Liver (tissue), 9 donors: ENCODE measurements around the gene HNF4A. TPM values are rescaled to one million over a fixed set of nuclear protein-coding genes. Genes with fewer than 3 reads are reported as not detected.

Experiments
- DNase-seq: peaks from one replicate; pipeline ENCODE4 v3.0.0-alpha.2; 2017; ENCODE audit warnings: low spot score
- H3K27ac ChIP-seq, 2 donors: one replicate each; pipeline ENCODE4 v1.7.0; 2013; ENCODE audit warnings: inconsistent platforms in 2 of 2, low read length in 2 of 2, control low read depth in 1 of 2, low read depth in 1 of 2, mild to moderate bottlenecking in 1 of 2
- H3K27me3 ChIP-seq, 4 donors: one replicate each; pipeline versions ENCODE4 v1.6.1 to v1.7.0; 2013; ENCODE audit warnings: low read length in 3 of 4, inconsistent platforms in 1 of 4, mild to moderate bottlenecking in 1 of 4, moderate library complexity in 1 of 4; ENCODE audit not compliant: control insufficient read depth in 4 of 4, insufficient read depth in 4 of 4
- H3K36me3 ChIP-seq, 4 donors: one replicate each; pipeline versions ENCODE4 v1.6.1 to v1.7.0; 2013; ENCODE audit warnings: low read length in 3 of 4, mild to moderate bottlenecking in 3 of 4, low read depth in 1 of 4, moderate library complexity in 1 of 4; ENCODE audit not compliant: control insufficient read depth in 4 of 4, insufficient read depth in 3 of 4
- H3K4me1 ChIP-seq, 4 donors: one replicate each; pipeline versions ENCODE4 v1.6.1 to v1.7.0; 2013; ENCODE audit warnings: low read length in 3 of 4, mild to moderate bottlenecking in 3 of 4, moderate library complexity in 1 of 4; ENCODE audit not compliant: control insufficient read depth in 4 of 4, insufficient read depth in 4 of 4
- H3K4me3 ChIP-seq, 3 donors: one replicate each; pipeline versions ENCODE4 v1.6.1 to v1.7.0; 2013; ENCODE audit warnings: low read length in 3 of 3, control low read depth in 1 of 3, low read depth in 1 of 3, mild to moderate bottlenecking in 1 of 3
- H3K9ac ChIP-seq, 2 donors: one replicate each; pipeline ENCODE4 v1.7.0; 2013; ENCODE audit warnings: low read length in 2 of 2, mild to moderate bottlenecking in 2 of 2, moderate library complexity in 2 of 2, control low read depth in 1 of 2, low read depth in 1 of 2
- H3K9me3 ChIP-seq, 4 donors: one replicate each; pipeline versions ENCODE4 v1.6.1 to v1.7.0; 2013; ENCODE audit warnings: low read length in 3 of 4; ENCODE audit not compliant: control insufficient read depth in 4 of 4
- EGR1 ChIP-seq, 2 donors: IDR thresholded peaks; 2 replicates each; pipeline ENCODE4 v1.6.1; 2016 to 2018; ENCODE audit warnings: antibody characterized with exemption in 2 of 2, low read depth in 2 of 2
- FOXA1 ChIP-seq: IDR thresholded peaks from 2 replicates; pipeline ENCODE4 v1.6.1; 2016; ENCODE audit warnings: antibody characterized with exemption
- FOXA2 ChIP-seq: IDR thresholded peaks from 2 replicates; pipeline ENCODE4 v1.6.1; 2016; ENCODE audit warnings: antibody characterized with exemption
- GABPA ChIP-seq, 2 donors: IDR thresholded peaks in 1 of 2; conservative IDR thresholded peaks in 1 of 2; 2 replicates each; pipeline ENCODE4 v1.6.1; 2016; ENCODE audit warnings: antibody characterized with exemption in 2 of 2, mild to moderate bottlenecking in 1 of 2, moderate library complexity in 1 of 2
- HNF4A ChIP-seq, 2 donors: conservative IDR thresholded peaks; 2 replicates each; pipeline ENCODE4 v1.6.1; 2016; ENCODE audit warnings: antibody characterized with exemption in 2 of 2, mild to moderate bottlenecking in 2 of 2
- HNF4G ChIP-seq: IDR thresholded peaks from 2 replicates; pipeline ENCODE4 v1.6.1; 2016; ENCODE audit warnings: antibody characterized with exemption
- JUND ChIP-seq, 2 donors: IDR thresholded peaks; 2 replicates each; pipeline ENCODE4 v1.6.1; 2016; ENCODE audit warnings: antibody characterized with exemption in 2 of 2
- NR2F2 ChIP-seq: IDR thresholded peaks from 2 replicates; pipeline ENCODE4 v1.6.1; 2016; ENCODE audit warnings: antibody characterized with exemption
- RAD21 ChIP-seq, 2 donors: IDR thresholded peaks; 2 replicates each; pipeline ENCODE4 v1.6.1; 2016; ENCODE audit warnings: antibody characterized with exemption in 2 of 2, mild to moderate bottlenecking in 2 of 2
- RXRA ChIP-seq, 2 donors: IDR thresholded peaks; 2 replicates each; pipeline ENCODE4 v1.6.1; 2017 to 2018; ENCODE audit warnings: antibody characterized with exemption in 2 of 2, mild to moderate bottlenecking in 1 of 2
- SP1 ChIP-seq: IDR thresholded peaks from 2 replicates; pipeline ENCODE4 v1.6.1; 2018; ENCODE audit warnings: antibody characterized with exemption, mild to moderate bottlenecking
- TAF1 ChIP-seq: conservative IDR thresholded peaks from 2 replicates; pipeline ENCODE4 v1.6.1; 2016; ENCODE audit warnings: antibody characterized with exemption, mild to moderate bottlenecking
- YY1 ChIP-seq: IDR thresholded peaks from 2 replicates; pipeline ENCODE4 v1.6.1; 2016; ENCODE audit warnings: antibody characterized with exemption, mild to moderate bottlenecking
- WGBS: extraction: QIAGEN DNeasy Blood & Tissue Kit; methylation state at CpG from one replicate; pipeline ENCODE4 v1.1.7; 2013; 5-methylcytosine and 5-hydroxymethylcytosine counted together
- polyA plus RNA-seq, 2 donors: library from polyadenylated mRNA; stranded (reverse) in 1 of 2; unstranded in 1 of 2; fragments of 200-250 nt in 1 of 2; fragments of >200 nt in 1 of 2; fragmentation: Nextera tagmentation in 1 of 2; extraction: Ambion mirVana in 1 of 2; gene quantifications; one replicate each; pipeline versions ENCODE4 v1.2.1 to v1.2.3, GENCODE V29; 2013 to 2015
- total RNA-seq, 2 donors: library from RNA; depleted of rRNA; stranded (reverse); fragments of >200 nt; gene quantifications; one replicate each; pipeline ENCODE4 v1.2.3, GENCODE V29; 2014
- TF ChIP-seq, protein P1 (sequence below): IDR thresholded peaks from 2 replicates; pipeline ENCODE4 v1.6.1; 2016; ENCODE audit warnings: antibody characterized with exemption
- TF ChIP-seq, protein P2 (sequence below): IDR thresholded peaks from 2 replicates; pipeline ENCODE4 v1.6.1; 2016; ENCODE audit warnings: antibody characterized with exemption
- TF ChIP-seq, protein P3 (sequence below): fragments of 150-350 bp; IDR thresholded peaks from 2 replicates; pipeline ENCODE4 v1.5.1; 2017; ENCODE audit warnings: improper control_type of control experiment, low read depth, low read length; ENCODE audit not compliant: missing input control
- TF ChIP-seq, protein P4 (sequence below): IDR thresholded peaks from 2 replicates; pipeline ENCODE4 v1.6.1; 2016; ENCODE audit warnings: antibody characterized with exemption, mild to moderate bottlenecking
- TF ChIP-seq, protein P5 (sequence below): IDR thresholded peaks from 2 replicates; pipeline ENCODE4 v1.6.1; 2016; ENCODE audit warnings: antibody characterized with exemption
- donor health status: healthy.
- donor health status: healthy.
- donor health status: healthy.
- donor health status: healthy.
- donor health status: healthy.

Gene HNF4A
- total and polyA plus RNA-seq, 4 donors: 51.7 to 171 (median 86.0) TPM

DNA sequence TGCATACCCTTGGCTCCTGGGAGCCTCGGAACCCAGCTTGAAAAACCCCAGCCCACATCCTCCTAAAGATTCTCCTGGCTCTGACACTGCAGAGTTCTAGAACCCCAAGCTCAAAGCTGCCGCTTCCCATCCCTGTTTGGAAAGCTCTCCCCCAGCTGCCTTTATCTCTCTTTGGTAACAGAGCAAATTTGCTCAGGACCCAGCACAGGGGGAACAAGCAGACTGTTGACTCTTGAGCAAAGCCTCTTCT is 38.9 kb downstream of the HNF4A start:
- Histone ChIP-seq H3K9ac (peak overlapping the region; percentile 44 to 97), H3K27me3 (no peaks in the 10 kb centered on the region), H3K36me3 (peaks cover 0 to 7% (median 3%) of the 10 kb centered on the region in 4 donors), H3K9me3 (no peaks in the 10 kb centered on the region), H3K4me1 (peaks cover 16 to 77% (median 53%) of the 10 kb centered on the region in 4 donors), H3K27ac (peak overlapping the region; percentile 91 to 93), H3K4me3 (peak overlapping the region; percentile 52 to 81 (median 58))
- TF ChIP-seq, protein P1, sequence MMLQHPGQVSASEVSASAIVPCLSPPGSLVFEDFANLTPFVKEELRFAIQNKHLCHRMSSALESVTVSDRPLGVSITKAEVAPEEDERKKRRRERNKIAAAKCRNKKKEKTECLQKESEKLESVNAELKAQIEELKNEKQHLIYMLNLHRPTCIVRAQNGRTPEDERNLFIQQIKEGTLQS: peak; percentile 57
- TF ChIP-seq EGR1 (IDR thresholded peaks at IDR 0.05; ENCODE audit: low read depth in 2 of 2) (no peak), HNF4A (conservative IDR thresholded peaks at IDR 0.05) (peak in 1 of 2 donors; percentile 77), NR2F2 (no peak), GABPA (IDR thresholded peaks at IDR 0.05 in 1 of 2, conservative IDR thresholded peaks at IDR 0.05 in 1 of 2) (no peak), YY1 (peak; percentile 89), RAD21 (IDR thresholded peaks at IDR 0.05) (peak in 1 of 2 donors; percentile 61), TAF1 (peak; percentile 82), JUND (IDR thresholded peaks at IDR 0.05) (peak in 1 of 2 donors; percentile 87), HNF4G (peak; percentile 58), FOXA1 (peak; percentile 91), RXRA (IDR thresholded peaks at IDR 0.05) (no peak), SP1 (no peak), FOXA2 (peak; percentile 89)
- TF ChIP-seq, protein P2, sequence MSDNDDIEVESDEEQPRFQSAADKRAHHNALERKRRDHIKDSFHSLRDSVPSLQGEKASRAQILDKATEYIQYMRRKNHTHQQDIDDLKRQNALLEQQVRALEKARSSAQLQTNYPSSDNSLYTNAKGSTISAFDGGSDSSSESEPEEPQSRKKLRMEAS: no peak
- TF ChIP-seq, protein P3, sequence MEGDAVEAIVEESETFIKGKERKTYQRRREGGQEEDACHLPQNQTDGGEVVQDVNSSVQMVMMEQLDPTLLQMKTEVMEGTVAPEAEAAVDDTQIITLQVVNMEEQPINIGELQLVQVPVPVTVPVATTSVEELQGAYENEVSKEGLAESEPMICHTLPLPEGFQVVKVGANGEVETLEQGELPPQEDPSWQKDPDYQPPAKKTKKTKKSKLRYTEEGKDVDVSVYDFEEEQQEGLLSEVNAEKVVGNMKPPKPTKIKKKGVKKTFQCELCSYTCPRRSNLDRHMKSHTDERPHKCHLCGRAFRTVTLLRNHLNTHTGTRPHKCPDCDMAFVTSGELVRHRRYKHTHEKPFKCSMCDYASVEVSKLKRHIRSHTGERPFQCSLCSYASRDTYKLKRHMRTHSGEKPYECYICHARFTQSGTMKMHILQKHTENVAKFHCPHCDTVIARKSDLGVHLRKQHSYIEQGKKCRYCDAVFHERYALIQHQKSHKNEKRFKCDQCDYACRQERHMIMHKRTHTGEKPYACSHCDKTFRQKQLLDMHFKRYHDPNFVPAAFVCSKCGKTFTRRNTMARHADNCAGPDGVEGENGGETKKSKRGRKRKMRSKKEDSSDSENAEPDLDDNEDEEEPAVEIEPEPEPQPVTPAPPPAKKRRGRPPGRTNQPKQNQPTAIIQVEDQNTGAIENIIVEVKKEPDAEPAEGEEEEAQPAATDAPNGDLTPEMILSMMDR: no peak
- TF ChIP-seq, protein P4, sequence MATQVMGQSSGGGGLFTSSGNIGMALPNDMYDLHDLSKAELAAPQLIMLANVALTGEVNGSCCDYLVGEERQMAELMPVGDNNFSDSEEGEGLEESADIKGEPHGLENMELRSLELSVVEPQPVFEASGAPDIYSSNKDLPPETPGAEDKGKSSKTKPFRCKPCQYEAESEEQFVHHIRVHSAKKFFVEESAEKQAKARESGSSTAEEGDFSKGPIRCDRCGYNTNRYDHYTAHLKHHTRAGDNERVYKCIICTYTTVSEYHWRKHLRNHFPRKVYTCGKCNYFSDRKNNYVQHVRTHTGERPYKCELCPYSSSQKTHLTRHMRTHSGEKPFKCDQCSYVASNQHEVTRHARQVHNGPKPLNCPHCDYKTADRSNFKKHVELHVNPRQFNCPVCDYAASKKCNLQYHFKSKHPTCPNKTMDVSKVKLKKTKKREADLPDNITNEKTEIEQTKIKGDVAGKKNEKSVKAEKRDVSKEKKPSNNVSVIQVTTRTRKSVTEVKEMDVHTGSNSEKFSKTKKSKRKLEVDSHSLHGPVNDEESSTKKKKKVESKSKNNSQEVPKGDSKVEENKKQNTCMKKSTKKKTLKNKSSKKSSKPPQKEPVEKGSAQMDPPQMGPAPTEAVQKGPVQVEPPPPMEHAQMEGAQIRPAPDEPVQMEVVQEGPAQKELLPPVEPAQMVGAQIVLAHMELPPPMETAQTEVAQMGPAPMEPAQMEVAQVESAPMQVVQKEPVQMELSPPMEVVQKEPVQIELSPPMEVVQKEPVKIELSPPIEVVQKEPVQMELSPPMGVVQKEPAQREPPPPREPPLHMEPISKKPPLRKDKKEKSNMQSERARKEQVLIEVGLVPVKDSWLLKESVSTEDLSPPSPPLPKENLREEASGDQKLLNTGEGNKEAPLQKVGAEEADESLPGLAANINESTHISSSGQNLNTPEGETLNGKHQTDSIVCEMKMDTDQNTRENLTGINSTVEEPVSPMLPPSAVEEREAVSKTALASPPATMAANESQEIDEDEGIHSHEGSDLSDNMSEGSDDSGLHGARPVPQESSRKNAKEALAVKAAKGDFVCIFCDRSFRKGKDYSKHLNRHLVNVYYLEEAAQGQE: peak; percentile 87
- no peak for DNase-seq
- WGBS: 21% methylated on average over 2 of the region's 2 CpGs

DNA sequence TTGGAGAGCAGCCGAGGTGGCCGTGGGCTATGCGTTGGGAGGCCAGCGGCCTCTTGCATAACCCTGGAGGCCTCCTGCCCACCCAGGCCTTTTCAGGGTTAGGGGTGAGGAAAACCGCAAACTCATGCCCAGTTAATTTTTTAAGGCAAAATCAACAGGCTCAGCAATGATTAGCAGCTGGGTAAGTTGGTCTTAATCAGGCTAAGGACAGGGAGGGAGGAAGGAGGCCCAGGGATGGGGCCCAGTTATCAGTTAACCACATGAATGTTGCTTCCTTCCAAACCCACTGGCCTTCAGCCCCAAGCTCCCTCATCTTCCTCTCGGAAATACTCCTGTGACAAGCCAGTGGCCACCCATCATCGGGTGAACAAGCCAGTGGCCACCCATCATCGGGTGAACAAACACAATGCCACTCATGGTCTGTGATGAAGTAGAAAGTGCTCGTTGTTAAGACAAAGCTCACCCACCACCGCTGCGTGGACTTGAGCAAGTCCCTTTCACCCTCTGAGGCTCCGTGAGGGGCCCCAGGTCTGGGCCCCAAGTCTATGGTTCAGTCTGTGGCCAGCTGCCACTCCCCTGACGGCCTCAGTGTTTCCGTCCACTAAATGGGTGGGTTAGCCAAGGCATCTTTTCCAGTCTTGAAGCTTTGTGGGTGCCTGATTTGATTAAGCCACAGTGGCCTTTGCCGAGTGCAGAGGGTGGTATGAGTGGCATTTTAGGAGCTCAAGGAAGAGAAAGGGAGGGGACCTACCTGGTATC is 39.4 kb downstream of the HNF4A start:
- Histone ChIP-seq H3K27ac (peak overlapping the region; percentile 91 to 93), H3K36me3 (peaks cover 0 to 6% (median 3%) of the 10 kb centered on the region in 4 donors), H3K9ac (peak overlapping the region; percentile 48 to 61), H3K27me3 (no peaks in the 10 kb centered on the region), H3K9me3 (no peaks in the 10 kb centered on the region), H3K4me1 (peaks cover 17 to 77% (median 52%) of the 10 kb centered on the region in 4 donors), H3K4me3 (peak overlapping the region; percentile 50 to 72 (median 64))
- WGBS: 25% methylated on average over 15 of the region's 15 CpGs
- peak; percentile 83 for DNase-seq
- TF ChIP-seq HNF4A (conservative IDR thresholded peaks at IDR 0.05): peak; percentile 30 to 91
- peak; percentile 47 for TF ChIP-seq FOXA2
- TF ChIP-seq FOXA1: peak; percentile 22
- TF ChIP-seq RXRA (IDR thresholded peaks at IDR 0.05): peak; percentile 96 to 98
- TF ChIP-seq, protein P4: no peak
- peak; percentile 93 for TF ChIP-seq SP1
- TF ChIP-seq JUND (IDR thresholded peaks at IDR 0.05): no peak
- TF ChIP-seq, protein P5, sequence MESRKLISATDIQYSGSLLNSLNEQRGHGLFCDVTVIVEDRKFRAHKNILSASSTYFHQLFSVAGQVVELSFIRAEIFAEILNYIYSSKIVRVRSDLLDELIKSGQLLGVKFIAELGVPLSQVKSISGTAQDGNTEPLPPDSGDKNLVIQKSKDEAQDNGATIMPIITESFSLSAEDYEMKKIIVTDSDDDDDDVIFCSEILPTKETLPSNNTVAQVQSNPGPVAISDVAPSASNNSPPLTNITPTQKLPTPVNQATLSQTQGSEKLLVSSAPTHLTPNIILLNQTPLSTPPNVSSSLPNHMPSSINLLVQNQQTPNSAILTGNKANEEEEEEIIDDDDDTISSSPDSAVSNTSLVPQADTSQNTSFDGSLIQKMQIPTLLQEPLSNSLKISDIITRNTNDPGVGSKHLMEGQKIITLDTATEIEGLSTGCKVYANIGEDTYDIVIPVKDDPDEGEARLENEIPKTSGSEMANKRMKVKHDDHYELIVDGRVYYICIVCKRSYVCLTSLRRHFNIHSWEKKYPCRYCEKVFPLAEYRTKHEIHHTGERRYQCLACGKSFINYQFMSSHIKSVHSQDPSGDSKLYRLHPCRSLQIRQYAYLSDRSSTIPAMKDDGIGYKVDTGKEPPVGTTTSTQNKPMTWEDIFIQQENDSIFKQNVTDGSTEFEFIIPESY: peak; percentile 95
- TF ChIP-seq EGR1 (IDR thresholded peaks at IDR 0.05; ENCODE audit: low read depth in 2 of 2): peak in 1 of 2 donors; percentile 80
- TF ChIP-seq, protein P1: no peak
- TF ChIP-seq RAD21 (IDR thresholded peaks at IDR 0.05): peak in 1 of 2 donors; percentile 57
- peak in 1 of 2 donors; percentile 58 for TF ChIP-seq GABPA (IDR thresholded peaks at IDR 0.05 in 1 of 2, conservative IDR thresholded peaks at IDR 0.05 in 1 of 2)
